HCT116 (cell line): Measurements from ENCODE around the gene ACBD7. TPM values are rescaled to one million over a fixed set of nuclear protein-coding genes. Genes with fewer than 3 reads are reported as not detected.

ENCODE experiments used
- ATAC-seq: fragments of 200-7000 bp; cut with Tn5 transposase; 2 replicates; pipeline ENCODE4 v1.9.1; 2020; ENCODE audit warnings: mild to moderate bottlenecking, moderate library complexity
- BruUV-seq: library from RNA; stranded (reverse); fragments of 400-500 nt; replicated peaks from 2 replicates; lab custom pipeline; 2021; lab: Mats Ljungman, UMichigan
- CTCF ChIA-PET: fragments of 300-600 bp; sonication (Branson Sonifier 250); formaldehyde crosslinking; loops from one replicate; lab custom pipeline; 2021; ENCODE audit warnings: antibody characterized with exemption; lab: Charles Lee
- POLR2A ChIA-PET: fragments of 300-600, 350-600 bp; sonication (Branson Sonifier 250); formaldehyde crosslinking; loops from one replicate; lab custom pipeline; 2021; ENCODE audit warnings: antibody characterized with exemption; lab: Charles Lee
- RAD21 ChIA-PET, 2 experiments: fragments of 300-600 bp; sonication (Branson Sonifier 250); formaldehyde crosslinking; loops; one replicate each; lab custom pipeline; 2023; ENCODE audit warnings: low total read pairs in 2 of 2; ENCODE audit not compliant: uncharacterized antibody in 2 of 2, unreplicated experiment in 2 of 2, low non-redundant PET in 1 of 2; lab: Charles Lee
- DNase-seq: peaks from one replicate; pipeline ENCODE4 v3.0.0-alpha.2; 2010; ENCODE audit warnings: low read depth, low spot score
- H2AFZ ChIP-seq: fragments of 200-600 bp; shearing (Covaris generic), sonication (generic); 2 replicates; pipeline ENCODE4 v1.6.1; 2017; ENCODE audit warnings: low read depth, mixed run types, mixed read lengths, antibody characterized with exemption, low read length; ENCODE audit not compliant: poor library complexity, severe bottlenecking
- H3K27ac ChIP-seq: 2 replicates; pipeline ENCODE4 v1.5.1; 2012; ENCODE audit warnings: low read depth, low read length
- H3K27me3 ChIP-seq: fragments of 200-600 bp; sonication (generic); 2 replicates; pipeline ENCODE4 v1.6.1; 2016; ENCODE audit warnings: mixed run types, low read length, mixed read lengths; ENCODE audit not compliant: insufficient read depth
- H3K36me3 ChIP-seq, 2 experiments: fragments of 200-500 bp in 1 of 2; fragments of 200-600 bp in 1 of 2; sonication (Bioruptor generic) in 1 of 2; sonication (generic) in 1 of 2; 2 replicates each; pipeline versions ENCODE4 v1.5.1 to v1.6.1; 2014 to 2016; ENCODE audit warnings: low read length in 2 of 2, inconsistent platforms in 1 of 2, mixed read lengths in 1 of 2, mixed run types in 1 of 2; ENCODE audit not compliant: insufficient read depth in 2 of 2, control insufficient read depth in 1 of 2
- H3K4me1 ChIP-seq, 2 experiments: fragments of 200-600 bp in 1 of 2; sonication (generic) in 1 of 2; 2 replicates each; pipeline versions ENCODE4 v1.5.1 to v1.6.1; 2012 to 2017; ENCODE audit warnings: low read length in 2 of 2, inconsistent platforms in 1 of 2, mild to moderate bottlenecking in 1 of 2, mixed read lengths in 1 of 2, mixed run types in 1 of 2, moderate library complexity in 1 of 2; ENCODE audit not compliant: insufficient read depth in 2 of 2, control insufficient read depth in 1 of 2
- H3K4me2 ChIP-seq: fragments of 200-600 bp; sonication (generic); 2 replicates; pipeline ENCODE4 v1.6.1; 2017; ENCODE audit warnings: mixed run types, low read length, mixed read lengths
- H3K4me3 ChIP-seq, 2 experiments: fragments of 200-600 bp in 1 of 2; sonication (generic) in 1 of 2; replicated peaks in 1 of 2; 2 replicates each; pipeline ENCODE4 v1.5.1; 2011 to 2016; ENCODE audit warnings: low read length in 2 of 2, control low read depth in 1 of 2, low read depth in 1 of 2, mild to moderate bottlenecking in 1 of 2, mixed read lengths in 1 of 2, mixed run types in 1 of 2
- H3K79me2 ChIP-seq: fragments of 200-600 bp; sonication (generic); 2 replicates; pipeline ENCODE4 v1.6.1; 2017; ENCODE audit warnings: mild to moderate bottlenecking, mixed run types, low read length, moderate library complexity, mixed read lengths; ENCODE audit not compliant: insufficient read depth
- H3K9ac ChIP-seq: fragments of 200-600 bp; sonication (generic); 2 replicates; pipeline ENCODE4 v1.6.1; 2016; ENCODE audit warnings: low read length, mixed read lengths
- H3K9me2 ChIP-seq: fragments of 200-600 bp; sonication (generic), shearing (Covaris generic); 2 replicates; pipeline ENCODE4 v1.6.1; 2017; ENCODE audit warnings: mixed run types, mild to moderate bottlenecking, moderate library complexity; ENCODE audit not compliant: insufficient read depth
- H3K9me3 ChIP-seq, 2 experiments: fragments of 200-500 bp in 1 of 2; fragments of 200-600 bp in 1 of 2; sonication (Bioruptor generic) in 1 of 2; sonication (generic) in 1 of 2; 2 replicates each; pipeline ENCODE4 v1.6.1; 2014 to 2017; ENCODE audit warnings: low read length in 2 of 2, mixed read lengths in 2 of 2, inconsistent platforms in 1 of 2, low read depth in 1 of 2, mild to moderate bottlenecking in 1 of 2, mixed run types in 1 of 2, moderate library complexity in 1 of 2; ENCODE audit not compliant: control insufficient read depth in 1 of 2, insufficient read depth in 1 of 2
- H4K20me1 ChIP-seq: fragments of 200-600 bp; sonication (generic), shearing (Covaris generic); 2 replicates; pipeline ENCODE4 v1.6.1; 2017; ENCODE audit warnings: mixed run types, mild to moderate bottlenecking, moderate library complexity; ENCODE audit not compliant: insufficient read depth
- ATF3 ChIP-seq: IDR thresholded peaks from 2 replicates; pipeline ENCODE4 v1.6.1; 2012
- CBX3 ChIP-seq: IDR thresholded peaks from 2 replicates; pipeline ENCODE4 v1.6.1; 2012; ENCODE audit warnings: low read depth
- CTCF ChIP-seq, 3 experiments: fragments of 200-600 bp in 1 of 3; sonication (generic) in 1 of 3; IDR thresholded peaks in 2 of 3; conservative IDR thresholded peaks in 1 of 3; 2 replicates each; pipeline ENCODE4 v1.5.1; 2012 to 2017; ENCODE audit warnings: low read depth in 2 of 3, low read length in 2 of 3, antibody characterized with exemption in 1 of 3, borderline replicate concordance in 1 of 3, control low read depth in 1 of 3, mild to moderate bottlenecking in 1 of 3, mixed read lengths in 1 of 3, mixed run types in 1 of 3, moderate library complexity in 1 of 3; ENCODE audit not compliant: insufficient read depth in 1 of 3
- EGR1 ChIP-seq: IDR thresholded peaks from 2 replicates; pipeline ENCODE4 v1.6.1; 2012; ENCODE audit warnings: low read depth
- EZH2 ChIP-seq: fragments of 200-600 bp; sonication (generic); IDR thresholded peaks from 2 replicates; pipeline ENCODE4 v1.6.1; 2017; ENCODE audit warnings: antibody characterized with exemption, mixed run types
- EZH2phosphoT487 ChIP-seq: fragments of 200-600 bp; IDR thresholded peaks from 2 replicates; pipeline ENCODE4 v1.6.1; 2018; ENCODE audit warnings: antibody characterized with exemption, borderline replicate concordance
- FOSL1 ChIP-seq: IDR thresholded peaks from 2 replicates; pipeline ENCODE4 v1.6.1; 2012; ENCODE audit warnings: low read depth
- JUND ChIP-seq: IDR thresholded peaks from 2 replicates; pipeline ENCODE4 v1.6.1; 2012
- POLR2A ChIP-seq: IDR thresholded peaks from 2 replicates; pipeline ENCODE4 v1.7.0; 2011; ENCODE audit warnings: borderline replicate concordance; ENCODE audit not compliant: insufficient read depth, insufficient read length; ENCODE audit errors: extremely low read depth
- POLR2AphosphoS5 ChIP-seq: IDR thresholded peaks from 2 replicates; pipeline ENCODE4 v1.6.1; 2011; ENCODE audit warnings: mild to moderate bottlenecking, low read depth, low read length, moderate library complexity
- RAD21 ChIP-seq: IDR thresholded peaks from 2 replicates; pipeline ENCODE4 v1.6.1; 2012; ENCODE audit warnings: low read depth, mild to moderate bottlenecking
- REST ChIP-seq: IDR thresholded peaks from 2 replicates; pipeline ENCODE4 v1.6.1; 2012; ENCODE audit warnings: low read depth
- SIN3A ChIP-seq: IDR thresholded peaks from 2 replicates; pipeline ENCODE4 v1.6.1; 2012; ENCODE audit warnings: low read depth
- SP1 ChIP-seq: IDR thresholded peaks from 2 replicates; pipeline ENCODE4 v1.6.1; 2012; ENCODE audit warnings: low read depth
- SRF ChIP-seq: IDR thresholded peaks from 2 replicates; pipeline ENCODE4 v1.6.1; 2012; ENCODE audit warnings: low read depth
- ZFX ChIP-seq: fragments of 450-650 bp; IDR thresholded peaks from 2 replicates; pipeline ENCODE4 v1.6.1; 2017
- intact Hi-C: fragments of 100-400 bp; cut with micrococcal nuclease; formaldehyde crosslinking; loops from 2 replicates; pipeline ENCODE4 v1.10.0; 2022
- total RNA-seq: library from RNA; stranded (reverse); gene quantifications from one replicate; pipeline ENCODE4 v1.2.1, GENCODE V29; 2021; ENCODE audit not compliant: unreplicated experiment

Gene ACBD7
- total RNA-seq, 1 experiment from 2014 or later = 3.3 TPM

DNA sequence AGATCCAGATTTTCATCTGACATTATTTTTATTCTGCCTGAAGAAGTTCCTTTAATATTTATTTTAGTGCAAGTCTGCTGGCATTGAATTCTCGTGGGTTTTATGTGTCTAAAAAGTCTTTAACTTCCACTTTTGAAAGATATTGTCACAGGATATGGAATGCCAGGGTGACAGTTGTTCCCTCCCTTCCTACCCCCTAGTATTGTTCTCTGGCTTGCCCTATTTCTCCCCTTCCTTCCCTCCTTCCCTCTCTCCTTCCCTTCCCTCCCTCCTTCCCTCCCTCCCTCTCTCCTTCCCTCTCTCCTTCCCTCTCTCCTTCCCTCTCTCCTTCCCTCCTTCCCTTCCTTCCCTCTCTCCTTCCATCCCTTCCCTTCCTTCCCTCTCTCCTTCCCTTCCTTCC lies 29.9 kb downstream of the ACBD7 start:
- no peak for DNase-seq
- H4K20me1 ChIP-seq = no peaks in the 10 kb centered on the region
- H3K9me2 ChIP-seq = no peaks in the 10 kb centered on the region
- TF ChIP-seq POLR2A = no peak
- H3K36me3 ChIP-seq = no peaks in the 10 kb centered on the region
- no peaks in the 10 kb centered on the region for H3K79me2 ChIP-seq
- no peak for ATAC-seq
- intact Hi-C loops = no loop called here
- CTCF ChIA-PET = no interaction called here
- no peaks in the 10 kb centered on the region for H3K9me3 ChIP-seq
- H3K4me3 ChIP-seq = no peak overlapping the region
- no TSS peak for BruUV-seq
- no peak overlapping the region for H3K4me2 ChIP-seq
- H3K27ac ChIP-seq = no peak overlapping the region
- no peak overlapping the region for H3K9ac ChIP-seq
- POLR2A ChIA-PET = no interaction called here
- RAD21 ChIA-PET = no interaction called here
- H3K4me1 ChIP-seq = no peaks in the 10 kb centered on the region
- H3K27me3 ChIP-seq = no peaks in the 10 kb centered on the region
- no peak overlapping the region for H2AFZ ChIP-seq

DNA sequence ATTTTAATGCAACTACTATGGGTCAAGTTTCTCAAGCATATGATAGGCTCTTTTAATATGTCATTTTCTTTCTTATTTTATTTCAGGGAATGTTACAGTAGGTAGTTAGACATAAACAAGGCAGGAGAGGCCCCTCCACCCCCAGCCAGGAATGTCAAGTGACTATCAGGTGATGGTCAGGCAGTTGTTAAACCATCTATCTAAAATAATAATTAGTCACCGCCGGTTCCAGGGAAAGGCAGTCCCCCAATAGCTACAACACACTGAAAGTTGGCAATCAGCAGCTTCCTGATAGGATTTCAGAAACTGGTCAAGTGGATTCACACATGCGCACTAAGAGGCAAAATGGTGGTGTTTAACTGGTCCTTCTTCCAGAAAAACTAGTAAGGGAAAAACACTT lies 35.5 kb downstream of the ACBD7 start:
- no peaks in the 10 kb centered on the region for H3K36me3 ChIP-seq
- H3K9me2 ChIP-seq = no peaks in the 10 kb centered on the region
- H3K27ac ChIP-seq = no peak overlapping the region
- H3K9ac ChIP-seq = no peak overlapping the region
- DNase-seq (no peak), ATAC-seq (no peak)
- BruUV-seq = no TSS peak
- no peak overlapping the region for H3K4me3 ChIP-seq
- no peaks in the 10 kb centered on the region for H4K20me1 ChIP-seq
- ChIA-PET RAD21 (no interaction called here), CTCF (no interaction called here), POLR2A (no interaction called here)
- H3K79me2 ChIP-seq = no peaks in the 10 kb centered on the region
- H3K27me3 ChIP-seq = no peaks in the 10 kb centered on the region
- H2AFZ ChIP-seq = no peak overlapping the region
- intact Hi-C loops = no loop called here
- no peak overlapping the region for H3K4me2 ChIP-seq
- no peaks in the 10 kb centered on the region for H3K4me1 ChIP-seq
- no peaks in the 10 kb centered on the region for H3K9me3 ChIP-seq
- TF ChIP-seq POLR2AphosphoS5 (no peak), ZFX (no peak), ATF3 (no peak), CTCF (IDR thresholded peaks at IDR 0.05 in 2 of 3, conservative IDR thresholded peaks at IDR 0.05 in 1 of 3; ENCODE audit: borderline replicate concordance in 1 of 3, insufficient read depth in 1 of 3, low read depth in 2 of 3, low read length in 2 of 3) (no peak), CBX3 (no peak), SIN3A (no peak), EZH2phosphoT487 (no peak), FOSL1 (no peak), SP1 (no peak), JUND (no peak), EGR1 (no peak), REST (no peak), EZH2 (no peak), SRF (no peak), RAD21 (no peak)
